Breast epithelium (tissue), 4 donors: ENCODE data around the gene IER5L. TPM values are rescaled to one million over a fixed set of nuclear protein-coding genes. Genes with fewer than 3 reads are reported as not detected.
A peak's percentile ranks its signal among the peaks of the same experiment; 100 is the strongest.

Experiments used
- DNase-seq, 2 donors: peaks; one replicate each; pipeline ENCODE4 v3.0.0-alpha.2; 2019; ENCODE audit warnings: low spot score in 2 of 2
- H3K27ac ChIP-seq, 2 donors: fragments of 200-600 bp; sonication (generic) in 1 of 2; one replicate each; pipeline ENCODE4 v1.5.1; 2016 to 2019; ENCODE audit warnings: mild to moderate bottlenecking in 1 of 2
- H3K27me3 ChIP-seq, 2 donors: fragments of 200-600 bp; sonication (generic) in 1 of 2; one replicate each; pipeline versions ENCODE4 v1.5.1 to v1.6.0; 2017 to 2019; ENCODE audit warnings: control low read depth in 1 of 2, mild to moderate bottlenecking in 1 of 2
- H3K36me3 ChIP-seq: fragments of 200-600 bp; one replicate; pipeline ENCODE4 v1.5.1; 2019
- H3K4me1 ChIP-seq, 2 donors: fragments of 200-600 bp; sonication (generic); one replicate each; pipeline ENCODE4 v1.5.1; 2016 to 2019; ENCODE audit warnings: control low read depth in 1 of 2
- H3K4me3 ChIP-seq, 3 donors: fragments of 200-600 bp; sonication (generic); 1 replicate in 2 of 3; 2 replicates in 1 of 3; pipeline ENCODE4 v1.5.1; 2016 to 2019; ENCODE audit warnings: mild to moderate bottlenecking in 3 of 3, moderate library complexity in 2 of 3
- H3K9me3 ChIP-seq, 2 donors: fragments of 200-600 bp; sonication (generic) in 1 of 2; one replicate each; pipeline ENCODE4 v1.5.1; 2016 to 2019; ENCODE audit warnings: control low read depth in 1 of 2
- POLR2A ChIP-seq: fragments of 450-650 bp; IDR thresholded peaks from one replicate; pipeline ENCODE4 v1.6.1; 2016; ENCODE audit warnings: antibody characterized with exemption, mild to moderate bottlenecking, moderate library complexity
- POLR2AphosphoS5 ChIP-seq, 3 donors: sonication (generic); formaldehyde crosslinking; IDR thresholded peaks; one replicate each; pipeline ENCODE4 v1.6.1; 2017; ENCODE audit warnings: antibody characterized with exemption in 3 of 3
- intact Hi-C: fragments of 100-400 bp; cut with DNase I; formaldehyde crosslinking; loops from one replicate; pipeline ENCODE4 v1.15.1; 2023; ENCODE audit warnings: low total_unique reads
- total RNA-seq, 3 donors: library from RNA; depleted of rRNA; stranded (reverse); fragments of >200 nt; gene quantifications; one replicate each; pipeline ENCODE4 v1.1.0, GENCODE V29; 2016
- TF ChIP-seq, protein P1 (sequence below), 3 donors: fragments of 450-650 bp; IDR thresholded peaks; one replicate each; pipeline ENCODE4 v1.5.1; 2016 to 2017; ENCODE audit warnings: antibody characterized with exemption in 3 of 3, mild to moderate bottlenecking in 3 of 3, moderate library complexity in 3 of 3

The IER5L gene
- total RNA-seq, 3 donors from 2014 or later = 4.3 to 18.4 (median 18.1) TPM

DNA sequence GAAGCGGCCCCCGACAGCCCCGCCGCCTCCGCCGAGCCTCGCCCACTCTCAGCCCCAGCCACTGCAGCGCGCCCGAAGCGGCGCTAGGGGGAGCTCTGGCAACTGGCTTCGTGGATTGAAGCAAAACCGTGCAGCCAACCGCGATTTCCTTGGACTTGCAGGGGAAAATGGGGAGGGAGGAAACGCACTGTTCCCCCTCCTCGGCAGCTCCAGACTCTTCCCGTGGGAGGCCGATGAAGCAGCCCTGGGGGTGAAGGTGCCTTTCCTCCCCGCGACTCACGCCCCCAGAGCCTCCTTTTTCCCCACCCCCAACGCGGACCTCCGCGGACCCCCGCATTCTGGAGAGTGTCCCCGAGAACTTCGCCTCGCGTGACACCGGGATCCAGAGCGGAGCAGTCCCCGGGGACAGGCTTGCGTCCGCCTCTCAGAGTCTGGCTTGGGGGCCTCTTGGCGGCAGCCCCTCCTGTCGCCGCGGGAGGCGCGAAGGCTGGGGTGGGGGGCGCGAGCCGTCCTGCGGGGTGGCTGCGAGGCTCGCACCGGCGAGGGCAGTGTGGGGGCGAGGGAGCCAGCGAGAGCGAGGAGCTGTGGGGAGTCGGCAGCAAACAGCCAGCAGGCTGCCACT lies 3.8 kb downstream of the IER5L start:
- no peaks in the 10 kb centered on the region for H3K36me3 ChIP-seq
- peak; percentile 89 to 92 for DNase-seq
- TF ChIP-seq POLR2AphosphoS5 (IDR thresholded peaks at IDR 0.05) (peak; percentile 73 to 83 (median 79)), POLR2A (no peak)
- TF ChIP-seq, protein P1, sequence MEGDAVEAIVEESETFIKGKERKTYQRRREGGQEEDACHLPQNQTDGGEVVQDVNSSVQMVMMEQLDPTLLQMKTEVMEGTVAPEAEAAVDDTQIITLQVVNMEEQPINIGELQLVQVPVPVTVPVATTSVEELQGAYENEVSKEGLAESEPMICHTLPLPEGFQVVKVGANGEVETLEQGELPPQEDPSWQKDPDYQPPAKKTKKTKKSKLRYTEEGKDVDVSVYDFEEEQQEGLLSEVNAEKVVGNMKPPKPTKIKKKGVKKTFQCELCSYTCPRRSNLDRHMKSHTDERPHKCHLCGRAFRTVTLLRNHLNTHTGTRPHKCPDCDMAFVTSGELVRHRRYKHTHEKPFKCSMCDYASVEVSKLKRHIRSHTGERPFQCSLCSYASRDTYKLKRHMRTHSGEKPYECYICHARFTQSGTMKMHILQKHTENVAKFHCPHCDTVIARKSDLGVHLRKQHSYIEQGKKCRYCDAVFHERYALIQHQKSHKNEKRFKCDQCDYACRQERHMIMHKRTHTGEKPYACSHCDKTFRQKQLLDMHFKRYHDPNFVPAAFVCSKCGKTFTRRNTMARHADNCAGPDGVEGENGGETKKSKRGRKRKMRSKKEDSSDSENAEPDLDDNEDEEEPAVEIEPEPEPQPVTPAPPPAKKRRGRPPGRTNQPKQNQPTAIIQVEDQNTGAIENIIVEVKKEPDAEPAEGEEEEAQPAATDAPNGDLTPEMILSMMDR (IDR thresholded peaks at IDR 0.05) = peak; percentile 94 to 98 (median 95)
- intact Hi-C loops = loop anchor here (2.0 to 10.0 kb wide), 2 partner anchors 29 to 141 kb away; no protein-coding TSS in a partner anchor
- peak overlapping the region; percentile 98 to 99 for H3K27ac ChIP-seq
- H3K27me3 ChIP-seq = no peaks in the 10 kb centered on the region
- H3K9me3 ChIP-seq = no peaks in the 10 kb centered on the region
- peaks cover 0 to 4% of the 10 kb centered on the region in 2 donors for H3K4me1 ChIP-seq
- H3K4me3 ChIP-seq = peak overlapping the region; percentile 91 to 93 (median 93)

DNA sequence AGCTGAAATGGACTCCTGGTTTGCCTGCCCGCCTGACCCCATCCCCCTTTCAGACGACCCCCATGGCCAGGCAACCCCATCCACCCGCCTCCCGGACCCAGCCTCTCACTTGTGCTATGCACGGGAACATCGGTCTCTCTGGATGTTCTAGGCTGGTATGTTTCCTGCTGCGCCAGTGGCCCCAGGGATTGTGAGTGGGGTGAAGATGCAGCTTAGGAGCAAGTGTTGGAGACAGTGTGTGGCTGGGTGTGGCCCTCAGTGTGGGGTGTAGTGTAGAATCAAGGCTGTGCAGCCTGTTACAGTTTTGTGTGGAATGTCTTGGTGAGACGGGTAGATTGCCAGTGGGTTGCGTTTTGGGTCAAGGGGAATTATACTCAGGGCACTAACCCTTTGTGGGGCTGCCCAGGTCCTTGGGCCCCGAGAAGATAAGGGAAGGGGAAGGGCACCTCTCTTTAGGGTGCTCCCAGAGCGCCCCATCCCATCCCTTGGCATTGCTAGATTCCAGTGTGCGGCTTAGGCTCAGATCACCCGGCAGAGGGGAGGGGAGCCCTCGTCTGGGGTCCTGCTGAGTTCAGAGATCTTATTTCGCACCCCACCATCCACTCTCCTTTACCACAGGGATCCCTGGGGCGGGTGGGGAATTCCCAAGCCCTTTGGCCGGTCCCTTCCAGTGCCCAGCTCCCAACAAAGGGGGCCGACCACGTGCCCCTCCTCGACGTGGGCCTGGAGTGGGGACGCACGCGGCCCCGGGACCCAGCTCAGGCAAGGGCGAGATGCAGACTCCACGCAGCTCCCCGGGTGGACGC lies 4.6 kb downstream of the IER5L start:
- no peak for DNase-seq
- Histone ChIP-seq H3K4me1 (peaks cover 0 to 4% of the 10 kb centered on the region in 2 donors), H3K9me3 (no peaks in the 10 kb centered on the region), H3K27ac (peak overlapping the region; percentile 98 to 99), H3K4me3 (peak overlapping the region; percentile 91 to 93 (median 93)), H3K27me3 (no peaks in the 10 kb centered on the region), H3K36me3 (no peaks in the 10 kb centered on the region)
- intact Hi-C loops = loop anchor here (2.0 to 10.0 kb wide), 2 partner anchors 29 to 141 kb away; no protein-coding TSS in a partner anchor
- TF ChIP-seq POLR2AphosphoS5 (IDR thresholded peaks at IDR 0.05) (no peak), POLR2A (no peak)
- TF ChIP-seq, protein P1 (IDR thresholded peaks at IDR 0.05) = no peak

DNA sequence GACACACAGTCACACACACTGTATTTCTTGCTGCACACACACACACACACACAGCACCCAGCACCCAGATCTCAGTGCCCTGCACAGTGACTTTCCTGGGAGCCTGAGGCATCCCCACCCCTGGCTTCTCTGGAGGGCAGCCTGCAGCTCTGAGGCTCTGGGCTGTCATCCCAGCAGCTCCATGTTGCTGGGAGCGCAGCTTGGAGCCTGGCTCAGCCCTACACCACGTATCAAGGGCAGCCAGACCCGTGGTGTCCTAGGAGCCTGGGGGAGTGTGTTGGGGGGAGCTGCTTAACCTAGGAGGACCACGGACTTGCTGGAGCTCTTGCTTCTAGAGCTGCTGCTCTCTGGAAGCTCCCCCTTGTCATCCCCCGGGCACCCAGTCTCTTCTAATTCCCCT lies 5.2 kb downstream of the IER5L start:
- peaks cover 1 to 4% of the 10 kb centered on the region in 2 donors for H3K4me1 ChIP-seq
- TF ChIP-seq POLR2A (no peak), POLR2AphosphoS5 (IDR thresholded peaks at IDR 0.05) (no peak)
- TF ChIP-seq, protein P1 (IDR thresholded peaks at IDR 0.05) = no peak
- H3K4me3 ChIP-seq = no peak overlapping the region
- H3K27ac ChIP-seq = peak overlapping the region; percentile 98 to 99
- no peaks in the 10 kb centered on the region for H3K27me3 ChIP-seq
- intact Hi-C loops = loop anchor here (10.0 kb wide), 1 partner anchor 142 kb away; no protein-coding TSS in a partner anchor
- no peaks in the 10 kb centered on the region for H3K36me3 ChIP-seq
- DNase-seq = no peak
- H3K9me3 ChIP-seq = no peaks in the 10 kb centered on the region

DNA sequence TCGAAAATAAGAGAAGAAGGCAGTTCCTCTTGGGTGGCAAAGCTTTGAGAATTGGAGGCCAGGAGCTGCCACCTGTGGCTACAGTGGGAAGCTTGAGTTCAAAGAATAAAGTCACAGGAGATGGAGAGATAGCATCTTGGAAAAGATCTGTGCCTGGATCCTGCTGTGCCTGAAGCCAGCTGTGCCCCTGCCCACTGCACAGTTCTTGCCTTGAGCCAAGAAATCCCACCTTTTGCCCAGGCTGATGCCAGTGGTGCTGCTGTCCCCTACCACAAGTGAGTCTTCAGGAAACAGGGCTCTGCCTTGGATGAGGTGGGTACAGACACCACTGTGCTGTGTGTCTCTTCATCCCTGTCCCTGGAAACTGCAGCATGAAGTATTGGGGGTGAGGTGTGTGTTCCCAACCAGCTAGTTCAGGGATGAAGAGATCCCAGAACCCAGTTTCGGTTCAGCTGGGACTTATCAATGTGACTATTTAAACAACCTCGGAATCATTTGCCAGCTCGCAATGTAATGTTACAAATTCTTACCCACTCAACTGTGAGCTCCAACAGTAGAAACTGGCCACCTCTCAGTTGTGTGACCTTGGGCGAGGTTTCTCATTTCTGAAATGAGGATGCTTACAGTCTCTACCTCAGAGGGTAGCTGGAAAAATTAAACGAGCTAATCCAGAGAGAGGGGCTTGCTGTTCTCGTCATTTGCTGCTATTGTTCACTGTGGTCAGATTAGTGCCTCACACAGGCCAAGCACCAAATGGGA lies 5.9 kb downstream of the IER5L start:
- intact Hi-C loops = loop anchor here (10.0 kb wide), 1 partner anchor 143 kb away; no protein-coding TSS in a partner anchor
- H3K4me1 ChIP-seq = peaks cover 4% of the 10 kb centered on the region in 2 donors
- no peaks in the 10 kb centered on the region for H3K9me3 ChIP-seq
- H3K4me3 ChIP-seq = no peak overlapping the region
- H3K27me3 ChIP-seq = no peaks in the 10 kb centered on the region
- no peaks in the 10 kb centered on the region for H3K36me3 ChIP-seq
- TF ChIP-seq POLR2A = no peak
- no peak for TF ChIP-seq POLR2AphosphoS5 (IDR thresholded peaks at IDR 0.05)
- TF ChIP-seq, protein P1 (IDR thresholded peaks at IDR 0.05) = no peak
- peak overlapping the region; percentile 17 to 98 for H3K27ac ChIP-seq
- DNase-seq = no peak
